ENCODE data around the gene OR5B2. TPM values are rescaled to one million over a fixed set of nuclear protein-coding genes. Genes with fewer than 3 reads are reported as not detected.
"Not testable (repeated sequence)": the region's sequence is repeated elsewhere in the genome, so short reads cannot be mapped to it uniquely, and the experiment has no call there.

OR5B2 gene
- total RNA-seq (not detected), polyA plus RNA-seq (not detected)

- Histone ChIP-seq H3K36me3 (ENCODE audit: insufficient read depth) (no peaks in the 10 kb centered on the region), H3K27ac (ENCODE audit: low read depth) (no peak within 1 kb of the TSS), H3K4me1 (ENCODE audit: insufficient read depth) (no peaks in the 10 kb centered on the region), H3K4me3 (ENCODE audit: low read depth, low read length) (no peak within 1 kb of the TSS)
- DNase-seq (ENCODE audit: extremely low spot score) = no peak
- 64% methylated on average over 3 of the region's 3 CpGs for WGBS
Observed at GRCh38 chr11:58428021-58428420, at the start of gene OR5B2. OR5B2 (minus strand) TSS chr11:58428121; CDS start chr11:58423261, 4,860 bp downstream.

GRCh38 chr11:58471892-58472291 is 44.0 kb upstream of the OR5B2 start:
- H3K4me1 ChIP-seq (ENCODE audit: insufficient read depth) = no peaks in the 10 kb centered on the region
- no peak overlapping the region for H3K27ac ChIP-seq (ENCODE audit: low read depth)
- no peaks in the 10 kb centered on the region for H3K36me3 ChIP-seq (ENCODE audit: insufficient read depth)
- no peak for DNase-seq (ENCODE audit: extremely low spot score)
- no peak overlapping the region for H3K4me3 ChIP-seq (ENCODE audit: low read depth, low read length)

DNA sequence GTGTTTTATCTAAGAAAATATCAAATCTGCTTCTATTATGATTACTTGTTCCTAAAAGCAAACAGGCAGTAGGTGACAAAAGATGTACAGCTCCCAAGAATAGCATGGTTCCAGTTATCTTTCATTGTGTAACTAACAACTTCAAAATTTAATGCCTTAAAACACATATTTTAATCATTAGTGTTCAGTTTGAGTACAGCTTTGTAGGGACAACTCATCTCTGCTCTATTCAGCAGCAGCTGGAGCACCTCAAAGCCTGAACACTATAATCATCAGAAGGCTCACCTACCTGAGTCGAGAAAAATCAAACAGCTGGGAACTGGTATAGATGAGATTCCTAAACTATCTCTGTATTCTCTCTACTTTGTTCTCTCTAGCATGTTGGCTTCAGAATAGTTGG is 38.4 kb upstream of the OR5B2 start:
- H3K4me1 ChIP-seq (ENCODE audit: insufficient read depth) = no peaks in the 10 kb centered on the region
- H3K4me3 ChIP-seq (ENCODE audit: low read depth, low read length) = no peak overlapping the region
- no peaks in the 10 kb centered on the region for H3K36me3 ChIP-seq (ENCODE audit: insufficient read depth)
- DNase-seq (ENCODE audit: extremely low spot score) = no peak
- no peak overlapping the region for H3K27ac ChIP-seq (ENCODE audit: low read depth)
- WGBS = 74% methylated on average over 1 of the region's 1 CpG

GRCh38 chr11:58465690-58466089 is 37.8 kb upstream of the OR5B2 start:
- Histone ChIP-seq H3K36me3 (ENCODE audit: insufficient read depth) (no peaks in the 10 kb centered on the region), H3K27ac (ENCODE audit: low read depth) (no peak overlapping the region), H3K4me1 (ENCODE audit: insufficient read depth) (no peaks in the 10 kb centered on the region), H3K4me3 (ENCODE audit: low read depth, low read length) (no peak overlapping the region)
- 66% methylated on average over 3 of the region's 3 CpGs for WGBS
- DNase-seq (ENCODE audit: extremely low spot score) = no peak

DNA sequence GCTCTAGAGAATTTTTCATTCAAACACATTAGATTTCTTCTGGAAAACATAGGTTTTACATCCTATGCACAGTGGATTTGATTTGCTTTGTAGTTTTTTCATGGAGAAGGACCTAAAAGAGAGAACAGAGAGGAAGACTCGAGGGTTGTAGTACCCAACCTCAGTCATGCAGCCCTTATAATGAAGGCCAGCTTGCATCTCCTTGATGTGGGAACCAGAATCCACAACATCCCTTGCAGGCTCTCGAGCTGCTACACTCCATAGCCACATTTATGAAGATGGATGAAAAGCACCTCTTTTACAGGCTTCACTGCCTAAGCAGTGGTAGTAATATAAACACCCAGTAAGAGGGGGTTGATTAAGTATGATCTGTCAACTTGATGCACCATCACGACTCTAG is 23.7 kb upstream of the OR5B2 start:
- H3K4me3 ChIP-seq (ENCODE audit: low read depth, low read length) = no peak overlapping the region
- H3K4me1 ChIP-seq (ENCODE audit: insufficient read depth) = no peaks in the 10 kb centered on the region
- DNase-seq (ENCODE audit: extremely low spot score) = no peak
- no peak overlapping the region for H3K27ac ChIP-seq (ENCODE audit: low read depth)
- H3K36me3 ChIP-seq (ENCODE audit: insufficient read depth) = no peaks in the 10 kb centered on the region
- WGBS = 52% methylated on average over 3 of the region's 3 CpGs

- Histone ChIP-seq H3K4me3 (ENCODE audit: low read depth, low read length) (no peak overlapping the region), H3K4me1 (ENCODE audit: insufficient read depth) (no peaks in the 10 kb centered on the region), H3K36me3 (ENCODE audit: insufficient read depth) (no peaks in the 10 kb centered on the region), H3K27ac (ENCODE audit: low read depth) (no peak overlapping the region)
- no peak for DNase-seq (ENCODE audit: extremely low spot score)
- WGBS = 84% methylated on average over 6 of the region's 6 CpGs
Observed at GRCh38 chr11:58446294-58446693, 18.4 kb upstream of the OR5B2 start.

- H3K36me3 ChIP-seq (ENCODE audit: insufficient read depth) = no peaks in the 10 kb centered on the region
- no peak overlapping the region for H3K4me3 ChIP-seq (ENCODE audit: low read depth, low read length)
- H3K4me1 ChIP-seq (ENCODE audit: insufficient read depth) = no peaks in the 10 kb centered on the region
- no peak for DNase-seq (ENCODE audit: extremely low spot score)
- no peak overlapping the region for H3K27ac ChIP-seq (ENCODE audit: low read depth)
- WGBS = 89% methylated on average over 2 of the region's 2 CpGs
Observed at GRCh38 chr11:58444300-58444699, 16.4 kb upstream of the OR5B2 start.

GRCh38 chr11:58442136-58442535 is 14.2 kb upstream of the OR5B2 start, which contains the start of gene OR5B12:
OR5B12 (minus strand) TSS chr11:58442236; CDS start chr11:58440151, 2,085 bp downstream.
- H3K4me3 ChIP-seq (ENCODE audit: low read depth, low read length) = no peak within 1 kb of the TSS
- 92% methylated on average over 1 of the region's 1 CpG for WGBS
- H3K27ac ChIP-seq (ENCODE audit: low read depth) = no peak within 1 kb of the TSS
- H3K36me3 ChIP-seq (ENCODE audit: insufficient read depth) = no peaks in the 10 kb centered on the region
- H3K4me1 ChIP-seq (ENCODE audit: insufficient read depth) = no peaks in the 10 kb centered on the region
- DNase-seq (ENCODE audit: extremely low spot score) = no peak

DNA sequence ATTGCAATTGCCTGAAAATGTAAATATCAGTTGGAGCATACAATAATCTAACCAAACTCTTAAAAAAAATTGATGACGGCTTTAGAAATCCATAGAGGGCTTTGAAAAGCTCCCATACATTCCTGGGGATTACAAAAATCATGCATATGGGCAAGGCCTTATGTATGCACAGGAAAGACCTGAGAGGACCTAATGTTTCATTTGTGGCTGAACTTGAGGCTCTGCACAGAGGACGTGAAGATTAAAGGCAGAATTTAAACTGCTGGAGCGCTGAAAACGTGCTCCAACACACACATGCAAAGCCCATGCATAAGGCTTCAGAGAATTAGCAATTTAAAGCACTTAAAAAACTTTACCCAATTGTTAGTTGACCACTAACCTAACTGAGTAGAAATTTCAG is 10.6 kb upstream of the OR5B2 start:
- WGBS = 37% methylated on average over 4 of the region's 4 CpGs
- Histone ChIP-seq H3K4me1 (ENCODE audit: insufficient read depth) (no peaks in the 10 kb centered on the region), H3K4me3 (ENCODE audit: low read depth, low read length) (no peak overlapping the region), H3K27ac (ENCODE audit: low read depth) (no peak overlapping the region), H3K36me3 (ENCODE audit: insufficient read depth) (no peaks in the 10 kb centered on the region)
- DNase-seq (ENCODE audit: extremely low spot score) = no peak

GRCh38 chr11:58434217-58434616 is 6.3 kb upstream of the OR5B2 start:
- 78% methylated on average over 3 of the region's 3 CpGs for WGBS
- Histone ChIP-seq H3K4me1 (ENCODE audit: insufficient read depth) (no peaks in the 10 kb centered on the region), H3K4me3 (ENCODE audit: low read depth, low read length) (no peak overlapping the region), H3K36me3 (ENCODE audit: insufficient read depth) (no peaks in the 10 kb centered on the region), H3K27ac (ENCODE audit: low read depth) (no peak overlapping the region)
- DNase-seq (ENCODE audit: extremely low spot score) = no peak

GRCh38 chr11:58433638-58434203 is 5.8 kb upstream of the OR5B2 start:
- H3K36me3 ChIP-seq (ENCODE audit: insufficient read depth) = no peaks in the 10 kb centered on the region
- DNase-seq (ENCODE audit: extremely low spot score) = no peak
- 78% methylated on average over 3 of the region's 3 CpGs for WGBS
- no peaks in the 10 kb centered on the region for H3K4me1 ChIP-seq (ENCODE audit: insufficient read depth)
- H3K27ac ChIP-seq (ENCODE audit: low read depth) = no peak overlapping the region
- H3K4me3 ChIP-seq (ENCODE audit: low read depth, low read length) = no peak overlapping the region

DNA sequence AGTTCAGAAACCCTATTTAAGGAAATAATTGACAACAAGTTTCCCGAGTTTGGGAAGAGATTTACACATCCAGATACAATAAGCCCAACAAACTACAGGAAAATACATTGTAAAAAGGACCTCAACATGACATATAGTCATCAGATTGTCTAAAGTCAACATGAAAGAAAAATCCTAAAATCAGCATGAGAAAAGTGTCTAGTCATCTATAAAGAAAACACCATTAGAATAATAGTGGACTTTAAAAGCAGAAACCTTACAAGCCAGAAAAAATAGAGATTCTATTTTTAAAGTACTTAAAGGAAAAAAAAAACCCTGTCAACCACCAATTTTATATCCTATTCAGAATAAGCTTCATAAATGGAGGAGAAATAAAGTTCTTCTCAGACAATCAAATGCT is 1.4 kb upstream of the OR5B2 start:
- DNase-seq (ENCODE audit: extremely low spot score) = no peak
- H3K27ac ChIP-seq (ENCODE audit: low read depth) = no peak overlapping the region
- H3K4me1 ChIP-seq (ENCODE audit: insufficient read depth) = no peaks in the 10 kb centered on the region
- no peak overlapping the region for H3K4me3 ChIP-seq (ENCODE audit: low read depth, low read length)
- WGBS = 39% methylated on average over 1 of the region's 1 CpG
- no peaks in the 10 kb centered on the region for H3K36me3 ChIP-seq (ENCODE audit: insufficient read depth)

- 57% methylated on average over 1 of the region's 1 CpG for WGBS
- no peak for DNase-seq (ENCODE audit: extremely low spot score)
- H3K27ac ChIP-seq (ENCODE audit: low read depth) = no peak within 1 kb of the TSS
- no peak within 1 kb of the TSS for H3K4me3 ChIP-seq (ENCODE audit: low read depth, low read length)
- no peaks in the 10 kb centered on the region for H3K36me3 ChIP-seq (ENCODE audit: insufficient read depth)
- H3K4me1 ChIP-seq (ENCODE audit: insufficient read depth) = no peaks in the 10 kb centered on the region
Observed at GRCh38 chr11:58406774-58407173, 21.1 kb downstream of the OR5B2 start, which contains the start of gene OR5B3. OR5B3 (minus strand) TSS chr11:58406874; CDS start chr11:58403409, 3,465 bp downstream.

- 80% methylated on average over 1 of the region's 2 CpGs for WGBS
- H3K36me3 ChIP-seq (ENCODE audit: insufficient read depth); H3K27ac ChIP-seq (ENCODE audit: low read depth); H3K4me1 ChIP-seq (ENCODE audit: insufficient read depth); DNase-seq (ENCODE audit: extremely low spot score); H3K4me3 ChIP-seq (ENCODE audit: low read depth, low read length): not testable (repeated sequence)
Observed at GRCh38 chr11:58399622-58400021, 28.3 kb downstream of the OR5B2 start.

DNA sequence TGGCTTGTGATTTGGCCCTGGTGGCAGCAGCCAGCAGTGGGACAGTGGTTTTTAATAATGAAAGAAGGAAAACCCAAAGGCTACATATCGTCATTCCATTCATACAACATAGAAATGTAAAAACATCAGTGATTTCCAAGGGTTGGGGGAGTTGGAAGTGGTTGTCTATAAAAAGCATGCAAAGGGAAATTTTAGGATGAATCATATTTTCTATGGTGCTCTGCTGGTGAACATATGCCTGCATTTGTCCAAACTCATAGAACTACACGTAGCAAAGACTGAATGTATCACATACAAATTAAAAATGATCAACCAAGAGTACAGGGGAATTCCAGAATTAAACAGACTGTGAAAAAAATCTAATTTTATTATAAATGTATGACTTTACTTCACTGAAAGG is 32.3 kb downstream of the OR5B2 start:
- Histone ChIP-seq H3K4me1 (ENCODE audit: insufficient read depth) (no peaks in the 10 kb centered on the region), H3K27ac (ENCODE audit: low read depth) (no peak overlapping the region), H3K36me3 (ENCODE audit: insufficient read depth) (no peaks in the 10 kb centered on the region), H3K4me3 (ENCODE audit: low read depth, low read length) (no peak overlapping the region)
- 77% methylated on average over 2 of the region's 2 CpGs for WGBS
- DNase-seq (ENCODE audit: extremely low spot score) = no peak

All from urinary bladder (tissue), 4 donors.